ENCODE measurements around the gene STS. TPM values are rescaled to one million over a fixed set of nuclear protein-coding genes. Genes with fewer than 3 reads are reported as not detected.

Gene STS
- total RNA-seq, 5 donors from 2014 or later (not counting 1 experiment from before 2014, with no cell fraction given): 0.70 to 1.3 (median 0.85) TPM

DNA sequence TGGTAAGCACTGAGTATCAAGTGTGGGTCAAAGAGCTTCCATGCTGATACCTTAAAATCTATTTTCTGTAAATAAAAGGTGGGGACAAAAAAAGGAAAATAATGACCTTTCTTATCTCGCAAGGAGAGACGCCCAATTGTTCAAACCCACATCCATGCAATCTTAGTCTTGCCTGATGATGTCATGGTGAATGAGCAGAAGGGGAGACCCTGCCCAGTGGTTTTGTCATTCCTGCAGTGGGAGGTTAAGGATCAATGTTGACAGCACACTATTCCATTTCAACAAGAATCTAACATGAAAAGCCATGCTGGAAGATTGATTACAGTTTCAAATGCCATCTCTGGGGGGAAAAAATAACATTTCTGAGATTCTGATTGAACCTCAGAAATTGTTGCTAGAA, 41.2 kb downstream of the STS start:
- POLR2A ChIA-PET: no interaction called here
- DNase-seq (no peak), ATAC-seq (replicated peaks in 1 of 4) (no peak)
- no peaks in the 10 kb centered on the region for H3K4me1 ChIP-seq (ENCODE audit: control insufficient read depth in 1 of 2, extremely low read depth in 1 of 2, insufficient read depth in 2 of 2, low read length in 2 of 2)
- Mint-ChIP-seq H3K4me3 (no peak overlapping the region), H3K27me3 (no peaks in the 10 kb centered on the region), H3K36me3 (no peaks in the 10 kb centered on the region), H3K27ac (no peak overlapping the region), H3K9me3 (no peaks in the 10 kb centered on the region), H3K4me1 (no peaks in the 10 kb centered on the region)
- no peak overlapping the region for H3K27ac ChIP-seq (ENCODE audit: low read length)
- no peak overlapping the region for H3K4me3 ChIP-seq (ENCODE audit: control insufficient read depth in 1 of 2, extremely low read depth in 1 of 2, low read length in 1 of 2)
- no peaks in the 10 kb centered on the region for H3K9me3 ChIP-seq
- CTCF ChIA-PET: no interaction called here
- no CpG with 5 or more reads among the region's 2 CpGs for WGBS (ENCODE audit: insufficient coverage)
- H3K36me3 ChIP-seq (ENCODE audit: control insufficient read depth in 2 of 2, extremely low read depth in 1 of 2, insufficient read depth in 1 of 2, low read length in 1 of 2): no peaks in the 10 kb centered on the region
- no peaks in the 10 kb centered on the region for H3K27me3 ChIP-seq (replicated peaks in 1 of 2; ENCODE audit: control insufficient read depth in 2 of 2, extremely low read depth in 1 of 2, insufficient read depth in 2 of 2, low read length in 1 of 2)

DNA sequence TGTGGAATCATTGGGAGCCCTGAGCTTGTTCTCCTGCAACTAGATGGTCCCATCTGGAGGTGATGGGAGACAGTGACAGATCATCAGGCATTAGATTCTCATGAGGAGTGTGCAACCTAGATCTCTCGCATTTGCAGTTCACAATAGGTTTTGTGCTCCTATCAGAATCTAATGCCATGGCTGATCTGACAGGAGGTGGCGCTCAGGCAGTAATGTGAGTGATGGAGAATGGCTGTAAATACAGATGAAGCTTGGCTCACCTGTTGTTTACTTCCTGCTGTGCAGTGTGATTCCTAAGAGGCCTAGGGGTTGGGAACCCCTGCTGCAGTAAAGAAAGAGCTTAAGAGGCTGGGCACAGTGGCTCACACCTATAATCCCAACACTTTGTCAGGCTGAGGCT, 42.6 kb downstream of the STS start:
- ChIA-PET CTCF (no interaction called here), POLR2A (no interaction called here)
- no peaks in the 10 kb centered on the region for H3K9me3 Mint-ChIP-seq
- Histone ChIP-seq H3K27me3 (replicated peaks in 1 of 2; ENCODE audit: control insufficient read depth in 2 of 2, extremely low read depth in 1 of 2, insufficient read depth in 2 of 2, low read length in 1 of 2) (no peaks in the 10 kb centered on the region), H3K36me3 (ENCODE audit: control insufficient read depth in 2 of 2, extremely low read depth in 1 of 2, insufficient read depth in 1 of 2, low read length in 1 of 2) (no peaks in the 10 kb centered on the region), H3K9me3 (no peaks in the 10 kb centered on the region), H3K27ac (ENCODE audit: low read length) (no peak overlapping the region), H3K4me1 (ENCODE audit: control insufficient read depth in 1 of 2, extremely low read depth in 1 of 2, insufficient read depth in 2 of 2, low read length in 2 of 2) (no peaks in the 10 kb centered on the region), H3K4me3 (ENCODE audit: control insufficient read depth in 1 of 2, extremely low read depth in 1 of 2, low read length in 1 of 2) (no peak overlapping the region)
- no CpG with 5 or more reads among the region's 2 CpGs for WGBS (ENCODE audit: insufficient coverage)
- no peak overlapping the region for H3K27ac Mint-ChIP-seq
- DNase-seq: no peak
- H3K4me1 Mint-ChIP-seq: no peaks in the 10 kb centered on the region
- no peaks in the 10 kb centered on the region for H3K27me3 Mint-ChIP-seq
- no peaks in the 10 kb centered on the region for H3K36me3 Mint-ChIP-seq
- no peak overlapping the region for H3K4me3 Mint-ChIP-seq
- no peak for ATAC-seq (replicated peaks in 1 of 4)

GRCh38 chrX:7191681-7192110, 44.2 kb downstream of the STS start:
- ChIA-PET POLR2A (no interaction called here), CTCF (no interaction called here)
- Mint-ChIP-seq H3K4me3 (no peak overlapping the region), H3K36me3 (no peaks in the 10 kb centered on the region), H3K27me3 (no peaks in the 10 kb centered on the region), H3K4me1 (no peaks in the 10 kb centered on the region), H3K27ac (no peak overlapping the region), H3K9me3 (no peaks in the 10 kb centered on the region)
- no CpG with 5 or more reads among the region's 2 CpGs for WGBS (ENCODE audit: insufficient coverage)
- no peak for ATAC-seq (replicated peaks in 1 of 4)
- H3K9me3 ChIP-seq: no peaks in the 10 kb centered on the region
- no peak overlapping the region for H3K27ac ChIP-seq (ENCODE audit: low read length)
- no peaks in the 10 kb centered on the region for H3K4me1 ChIP-seq (ENCODE audit: control insufficient read depth in 1 of 2, extremely low read depth in 1 of 2, insufficient read depth in 2 of 2, low read length in 2 of 2)
- H3K4me3 ChIP-seq (ENCODE audit: control insufficient read depth in 1 of 2, extremely low read depth in 1 of 2, low read length in 1 of 2): no peak overlapping the region
- H3K27me3 ChIP-seq (replicated peaks in 1 of 2; ENCODE audit: control insufficient read depth in 2 of 2, extremely low read depth in 1 of 2, insufficient read depth in 2 of 2, low read length in 1 of 2): no peaks in the 10 kb centered on the region
- H3K36me3 ChIP-seq (ENCODE audit: control insufficient read depth in 2 of 2, extremely low read depth in 1 of 2, insufficient read depth in 1 of 2, low read length in 1 of 2): no peaks in the 10 kb centered on the region
- no peak for DNase-seq

DNA sequence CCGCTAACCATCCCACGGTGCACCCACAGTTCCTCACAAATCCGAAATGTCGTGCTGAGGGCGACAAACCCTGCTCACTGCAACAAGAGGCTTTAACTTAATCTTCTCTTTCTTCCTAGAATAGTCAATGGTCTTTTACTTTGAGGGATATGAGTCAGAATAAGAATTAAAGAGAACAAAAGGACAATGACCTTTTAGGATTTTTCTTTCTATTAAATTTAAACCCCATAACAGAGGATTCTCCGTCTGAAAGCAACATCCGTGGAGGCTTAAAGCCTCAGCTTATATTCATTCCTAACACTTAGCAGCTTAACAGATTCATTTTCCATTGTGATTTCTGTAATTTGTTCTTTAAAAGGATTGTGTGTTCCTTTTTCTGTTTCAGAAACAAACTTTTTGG, 45.4 kb downstream of the STS start:
- no peak for DNase-seq
- H3K36me3 Mint-ChIP-seq: peaks cover 2% of the 10 kb centered on the region
- Histone ChIP-seq H3K4me3 (ENCODE audit: control insufficient read depth in 1 of 2, extremely low read depth in 1 of 2, low read length in 1 of 2) (no peak overlapping the region), H3K36me3 (ENCODE audit: control insufficient read depth in 2 of 2, extremely low read depth in 1 of 2, insufficient read depth in 1 of 2, low read length in 1 of 2) (no peaks in the 10 kb centered on the region), H3K4me1 (ENCODE audit: control insufficient read depth in 1 of 2, extremely low read depth in 1 of 2, insufficient read depth in 2 of 2, low read length in 2 of 2) (no peaks in the 10 kb centered on the region), H3K27me3 (replicated peaks in 1 of 2; ENCODE audit: control insufficient read depth in 2 of 2, extremely low read depth in 1 of 2, insufficient read depth in 2 of 2, low read length in 1 of 2) (no peaks in the 10 kb centered on the region), H3K9me3 (no peaks in the 10 kb centered on the region), H3K27ac (ENCODE audit: low read length) (no peak overlapping the region)
- CTCF ChIA-PET: no interaction called here
- ATAC-seq (replicated peaks in 1 of 4): no peak
- H3K4me3 Mint-ChIP-seq: no peak overlapping the region
- H3K27me3 Mint-ChIP-seq: no peaks in the 10 kb centered on the region
- H3K9me3 Mint-ChIP-seq: no peaks in the 10 kb centered on the region
- no peaks in the 10 kb centered on the region for H3K4me1 Mint-ChIP-seq
- no peak overlapping the region for H3K27ac Mint-ChIP-seq
- no CpG with 5 or more reads among the region's 7 CpGs for WGBS (ENCODE audit: insufficient coverage)
- POLR2A ChIA-PET: no interaction called here

DNA sequence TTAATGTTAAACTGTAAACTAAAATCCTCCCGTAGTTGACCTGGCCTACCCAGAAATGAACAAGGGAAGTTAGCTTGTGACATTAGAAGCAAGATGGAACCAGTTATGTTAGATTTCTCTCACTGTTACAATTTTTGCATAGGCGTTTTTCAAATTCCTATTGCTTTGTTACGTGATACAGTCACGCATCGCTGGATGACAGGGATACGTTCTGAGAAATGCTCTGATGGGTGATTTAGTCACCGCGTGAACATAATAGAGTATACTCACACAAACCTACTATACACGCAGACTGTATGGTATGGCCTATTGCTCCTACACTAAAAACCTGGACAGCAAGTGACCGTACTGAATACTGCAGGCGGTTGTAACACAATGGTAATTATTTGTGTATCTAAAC, 47.1 kb downstream of the STS start:
- ATAC-seq (replicated peaks in 1 of 4) (no peak), DNase-seq (no peak)
- Histone ChIP-seq H3K27ac (ENCODE audit: low read length) (no peak overlapping the region), H3K36me3 (ENCODE audit: control insufficient read depth in 2 of 2, extremely low read depth in 1 of 2, insufficient read depth in 1 of 2, low read length in 1 of 2) (no peaks in the 10 kb centered on the region), H3K9me3 (no peaks in the 10 kb centered on the region), H3K27me3 (replicated peaks in 1 of 2; ENCODE audit: control insufficient read depth in 2 of 2, extremely low read depth in 1 of 2, insufficient read depth in 2 of 2, low read length in 1 of 2) (no peaks in the 10 kb centered on the region), H3K4me3 (ENCODE audit: control insufficient read depth in 1 of 2, extremely low read depth in 1 of 2, low read length in 1 of 2) (no peak overlapping the region), H3K4me1 (ENCODE audit: control insufficient read depth in 1 of 2, extremely low read depth in 1 of 2, insufficient read depth in 2 of 2, low read length in 2 of 2) (no peaks in the 10 kb centered on the region)
- no CpG with 5 or more reads among the region's 11 CpGs for WGBS (ENCODE audit: insufficient coverage)
- no peaks in the 10 kb centered on the region for H3K4me1 Mint-ChIP-seq
- H3K9me3 Mint-ChIP-seq: no peaks in the 10 kb centered on the region
- no peak overlapping the region for H3K27ac Mint-ChIP-seq
- H3K4me3 Mint-ChIP-seq: no peak overlapping the region
- no peaks in the 10 kb centered on the region for H3K27me3 Mint-ChIP-seq
- CTCF ChIA-PET: no interaction called here
- POLR2A ChIA-PET: no interaction called here
- H3K36me3 Mint-ChIP-seq: peaks cover 2% of the 10 kb centered on the region

Other genes with a start within 250 kb of the STS start
- gene PUDP, start 441 bp downstream of the STS start, total RNA-seq: 10 to 100 TPM in 4 of 5 donors, 1 to 10 TPM in 1; 9.7 to 15.0 (median 10.1) TPM